Immature natural killer cell (primary cell): Measurements from ENCODE around the gene NFATC2. TPM values are rescaled to one million over a fixed set of nuclear protein-coding genes. Genes with fewer than 3 reads are reported as not detected.
A peak's percentile ranks its signal among the peaks of the same experiment; 100 is the strongest.

ENCODE experiments used
- DNase-seq, 3 donors: peaks; one replicate each; pipeline ENCODE4 v3.0.0; 2022; ENCODE audit warnings: mixed read lengths in 1 of 3
- H3K27ac Mint-ChIP-seq, 6 donors: one replicate each; pipeline ENCODE4 v1.8.0; 2020; ENCODE audit warnings: mixed read lengths in 6 of 6, mild to moderate bottlenecking in 5 of 6, inconsistent platforms in 4 of 6, moderate library complexity in 3 of 6
- H3K27me3 Mint-ChIP-seq, 3 donors: one replicate each; pipeline ENCODE4 v1.8.0; 2020 to 2021; ENCODE audit warnings: low read depth in 3 of 3, mild to moderate bottlenecking in 3 of 3, mixed read lengths in 3 of 3, moderate library complexity in 3 of 3, inconsistent platforms in 1 of 3
- H3K36me3 Mint-ChIP-seq, 3 donors: one replicate each; pipeline ENCODE4 v1.8.0; 2020; ENCODE audit warnings: mixed read lengths in 3 of 3, inconsistent platforms in 2 of 3, mild to moderate bottlenecking in 2 of 3
- H3K4me1 Mint-ChIP-seq, 2 donors: one replicate each; pipeline ENCODE4 v1.8.0; 2020; ENCODE audit warnings: inconsistent platforms in 2 of 2, mild to moderate bottlenecking in 2 of 2, mixed read lengths in 2 of 2, moderate library complexity in 1 of 2
- H3K4me3 Mint-ChIP-seq, 5 donors: one replicate each; pipeline ENCODE4 v1.8.0; 2020; ENCODE audit warnings: mild to moderate bottlenecking in 5 of 5, mixed read lengths in 5 of 5, inconsistent platforms in 3 of 5, moderate library complexity in 3 of 5
- H3K9me3 Mint-ChIP-seq, 6 donors: one replicate each; pipeline ENCODE4 v1.8.0; 2020; ENCODE audit warnings: mild to moderate bottlenecking in 6 of 6, mixed read lengths in 6 of 6, inconsistent platforms in 4 of 6, moderate library complexity in 3 of 6
- polyA plus RNA-seq, 3 donors: library from polyadenylated mRNA; unstranded; fragments of 300-500 nt; fragmentation: Illumina TruSeq; gene quantifications; one replicate each; pipeline ENCODE4 v1.2.3, GENCODE V29; 2021

Gene NFATC2
- polyA plus RNA-seq, 3 donors from 2014 or later: 14.5 to 101 (median 21.3) TPM

DNA sequence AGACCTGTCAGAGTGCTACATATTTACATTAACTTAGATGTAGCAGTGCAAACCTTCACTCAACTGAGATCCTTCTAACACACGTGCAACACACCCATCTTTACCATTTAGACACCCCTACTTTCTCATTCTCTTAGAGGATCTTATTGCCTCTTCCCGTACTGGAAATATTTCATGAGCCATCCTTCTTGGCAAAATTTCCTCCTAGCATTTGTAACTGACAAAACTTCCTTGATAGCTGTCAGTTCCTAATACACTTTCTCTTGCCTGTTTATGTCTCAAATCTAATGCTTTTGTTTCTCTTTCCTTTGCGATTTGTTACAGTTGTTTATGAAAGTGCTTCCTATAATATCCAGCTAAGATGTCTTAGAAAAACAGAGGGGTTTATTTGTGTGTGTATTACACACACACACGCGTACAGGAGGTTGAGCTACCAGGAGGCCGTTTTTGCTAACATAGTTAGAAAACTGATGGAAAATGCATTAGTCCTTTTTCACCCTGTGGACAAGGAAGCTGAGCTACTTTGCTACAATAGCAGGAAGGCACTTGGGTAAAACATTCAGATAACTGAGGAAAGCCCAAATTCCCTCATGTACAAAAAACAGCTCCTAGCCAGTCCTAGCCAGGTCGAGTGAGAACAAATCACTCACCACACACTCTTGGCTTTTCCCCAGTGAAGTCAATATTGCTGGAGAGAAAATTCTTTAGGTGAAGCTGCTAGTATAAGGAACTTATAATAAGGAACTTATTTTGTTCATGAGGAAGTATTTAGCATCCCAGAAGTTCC is 153.6 kb downstream of the NFATC2 start:
- Mint-ChIP-seq H3K4me3 (peak overlapping the region in 4 of 5 donors; percentile 14 to 66 (median 56)), H3K36me3 (peaks cover 21 to 51% (median 21%) of the 10 kb centered on the region in 3 donors), H3K27ac (peak overlapping the region; percentile 79 to 95 (median 92)), H3K4me1 (peaks cover 75 to 87% of the 10 kb centered on the region in 2 donors), H3K9me3 (no peaks in the 10 kb centered on the region), H3K27me3 (peaks cover 0 to 24% (median 18%) of the 10 kb centered on the region in 3 donors)
- no peak for DNase-seq

DNA sequence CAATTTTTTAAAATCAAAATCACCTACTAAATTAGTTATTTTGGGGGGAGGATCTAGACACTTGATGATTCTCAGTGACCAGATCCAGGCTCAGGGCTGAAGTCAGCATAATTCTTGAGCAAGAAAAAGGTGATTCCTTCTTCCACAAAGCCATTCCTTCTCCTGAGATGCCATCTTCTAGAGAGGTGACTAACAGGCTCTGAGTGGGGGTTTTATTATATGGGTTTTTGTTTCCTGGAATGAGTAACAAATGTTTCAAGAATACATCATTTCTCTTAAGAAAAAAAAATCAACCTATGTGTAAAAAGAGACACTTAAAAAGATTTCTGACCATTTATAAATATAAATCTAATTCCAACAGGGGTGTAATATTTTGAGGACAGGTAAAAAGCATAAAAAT is 154.3 kb downstream of the NFATC2 start:
- peak overlapping the region in 5 of 6 donors; percentile 39 to 83 (median 71) for H3K27ac Mint-ChIP-seq
- H3K36me3 Mint-ChIP-seq: peaks cover 21 to 57% (median 21%) of the 10 kb centered on the region in 3 donors
- peaks cover 0 to 30% (median 22%) of the 10 kb centered on the region in 3 donors for H3K27me3 Mint-ChIP-seq
- peak overlapping the region in 3 of 5 donors; percentile 21 to 41 (median 41) for H3K4me3 Mint-ChIP-seq
- H3K4me1 Mint-ChIP-seq: peaks cover 82 to 94% of the 10 kb centered on the region in 2 donors
- H3K9me3 Mint-ChIP-seq: no peaks in the 10 kb centered on the region
- no peak for DNase-seq

DNA sequence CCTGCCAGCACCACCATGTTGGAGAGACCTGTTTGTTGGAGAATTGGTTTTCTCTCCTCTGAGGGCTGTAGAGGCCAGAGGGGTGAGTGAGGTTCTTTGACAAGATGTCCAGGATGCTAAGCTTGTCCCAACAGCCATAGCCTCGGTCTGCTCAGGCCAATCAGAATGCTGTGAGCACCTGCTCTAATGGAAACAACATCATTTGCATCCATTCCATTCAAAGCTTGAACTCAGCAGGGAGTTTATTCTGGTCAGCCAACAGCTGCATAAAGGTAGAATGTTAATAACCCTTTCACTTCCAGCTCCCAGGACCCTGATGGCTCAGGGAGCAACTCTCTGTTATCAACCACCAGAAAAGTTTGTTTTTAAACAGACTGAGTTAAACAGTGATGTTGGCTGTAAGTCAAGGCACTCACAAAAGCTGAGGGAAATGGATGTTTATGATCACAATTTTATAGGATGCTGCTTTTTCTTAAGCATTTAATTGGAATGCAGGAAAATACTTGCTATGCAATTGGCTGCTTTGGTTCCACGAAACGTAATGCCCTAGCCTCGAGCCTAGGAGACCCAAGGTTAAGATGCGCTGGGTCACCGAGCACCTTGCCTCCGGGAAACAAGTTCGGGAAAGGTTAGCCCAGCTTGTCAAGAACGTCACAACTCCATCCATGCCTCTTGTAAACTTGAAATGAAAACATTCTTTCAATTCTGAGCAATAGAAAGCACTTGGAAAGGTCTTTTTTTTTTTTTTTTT is 155.2 kb downstream of the NFATC2 start:
- Mint-ChIP-seq H3K27me3 (peaks cover 0 to 30% (median 22%) of the 10 kb centered on the region in 3 donors), H3K27ac (peak overlapping the region; percentile 74 to 88 (median 84)), H3K9me3 (no peaks in the 10 kb centered on the region), H3K4me1 (peaks cover 84 to 87% of the 10 kb centered on the region in 2 donors), H3K4me3 (peak overlapping the region in 2 of 5 donors; percentile 13 to 47), H3K36me3 (peaks cover 15 to 49% (median 17%) of the 10 kb centered on the region in 3 donors)
- DNase-seq: no peak

DNA sequence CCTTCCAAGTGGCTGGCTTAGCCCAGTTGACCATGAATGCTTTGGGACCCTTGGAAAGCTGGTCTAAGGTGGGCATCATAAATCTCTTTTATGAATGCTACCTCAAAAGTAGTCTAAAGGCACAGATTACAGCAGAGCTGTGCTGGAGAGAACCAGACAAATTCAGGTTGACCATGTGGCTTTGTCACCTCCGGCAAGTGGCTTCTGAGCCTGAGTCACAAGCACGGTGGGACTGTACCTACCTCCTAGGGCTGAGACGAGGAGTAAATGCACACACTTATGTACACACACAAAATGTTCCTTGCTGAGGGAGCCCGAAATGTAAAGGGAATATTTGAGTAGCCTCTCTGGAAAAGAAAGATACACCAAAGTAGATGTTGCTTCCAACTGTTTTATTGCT is 155.9 kb downstream of the NFATC2 start:
- Mint-ChIP-seq H3K27ac (peak overlapping the region; percentile 74 to 88 (median 84)), H3K4me3 (peak overlapping the region; percentile 7 to 63 (median 47)), H3K4me1 (peaks cover 86 to 89% of the 10 kb centered on the region in 2 donors), H3K27me3 (peaks cover 0 to 30% (median 22%) of the 10 kb centered on the region in 3 donors), H3K9me3 (no peaks in the 10 kb centered on the region), H3K36me3 (peaks cover 14 to 48% (median 15%) of the 10 kb centered on the region in 3 donors)
- DNase-seq: peak; percentile 39 to 58 (median 48)

DNA sequence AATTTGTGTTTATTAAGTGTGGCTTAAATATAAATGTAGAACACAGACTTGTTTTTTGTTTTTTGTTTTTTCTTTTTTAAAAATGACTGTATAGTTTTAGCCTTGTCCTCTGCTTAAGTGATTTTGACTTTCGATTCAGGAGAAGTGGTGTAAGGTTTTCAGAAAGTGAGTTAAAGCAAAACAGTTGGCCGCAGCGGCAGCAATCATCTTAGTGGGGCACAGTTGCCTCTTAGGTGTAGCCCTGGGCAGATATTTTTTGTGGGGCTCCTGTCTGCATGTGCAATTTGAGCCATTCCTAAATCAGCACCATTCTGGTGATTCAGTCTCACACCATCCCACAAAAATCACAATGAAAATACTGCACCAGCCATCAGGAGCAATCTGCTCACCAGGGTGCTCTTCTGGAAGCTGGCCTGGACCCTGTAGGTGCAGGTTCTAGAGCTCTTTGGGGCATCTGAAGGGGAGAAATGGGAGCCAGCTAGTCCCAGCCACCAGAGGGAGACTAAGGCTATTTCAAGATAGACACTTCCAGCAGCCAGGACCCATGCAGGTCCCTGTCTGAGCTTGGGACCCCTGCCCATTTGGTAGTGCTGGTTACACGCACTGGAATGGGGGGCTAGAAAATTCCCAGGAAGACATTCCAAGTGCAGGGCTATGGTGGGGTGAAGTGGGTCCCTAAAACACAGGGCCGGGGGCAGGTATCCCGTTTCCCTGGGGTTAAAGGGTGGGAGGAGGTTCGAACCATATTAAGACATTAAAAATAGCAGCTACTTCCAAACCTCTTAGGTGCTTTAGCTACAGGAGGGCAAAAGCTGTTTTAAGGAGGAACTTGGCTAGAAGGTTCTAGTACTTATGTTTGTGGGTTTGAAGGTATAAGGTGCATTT is 156.6 kb downstream of the NFATC2 start:
- Mint-ChIP-seq H3K4me3 (peak overlapping the region in 3 of 5 donors; percentile 40 to 57 (median 50)), H3K36me3 (peaks cover 13 to 46% (median 15%) of the 10 kb centered on the region in 3 donors), H3K4me1 (peaks cover 83 to 84% of the 10 kb centered on the region in 2 donors), H3K27ac (peak overlapping the region; percentile 74 to 88 (median 84)), H3K9me3 (no peaks in the 10 kb centered on the region), H3K27me3 (peaks cover 0 to 25% (median 22%) of the 10 kb centered on the region in 3 donors)
- peak in 2 of 3 donors; percentile 25 to 44 for DNase-seq

DNA sequence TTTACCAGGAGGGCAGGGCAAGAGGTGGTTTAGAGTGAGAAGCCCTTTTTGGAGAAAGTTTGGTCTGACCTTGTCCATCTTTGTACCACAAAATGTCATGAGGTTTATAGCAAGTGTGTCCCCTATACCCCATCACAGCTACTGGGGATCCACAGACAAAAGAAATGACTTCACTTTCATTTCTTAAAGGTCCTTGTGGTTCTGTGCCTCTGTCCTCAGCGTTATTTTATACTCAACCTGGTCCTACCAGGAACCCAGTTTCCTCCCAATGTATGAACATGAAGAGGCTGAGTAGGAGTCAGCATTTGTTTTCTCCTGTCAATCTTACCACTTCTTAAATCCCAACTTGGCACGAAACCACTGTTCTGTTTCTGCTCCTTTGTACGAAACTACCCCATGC is 157.6 kb downstream of the NFATC2 start:
- Mint-ChIP-seq H3K4me3 (peak overlapping the region in 2 of 5 donors; percentile 12 to 57), H3K4me1 (peaks cover 73 to 80% of the 10 kb centered on the region in 2 donors), H3K36me3 (peaks cover 7 to 42% (median 9%) of the 10 kb centered on the region in 3 donors), H3K27ac (peak overlapping the region; percentile 63 to 88 (median 81)), H3K27me3 (peaks cover 0 to 24% (median 23%) of the 10 kb centered on the region in 3 donors), H3K9me3 (no peaks in the 10 kb centered on the region)
- no peak for DNase-seq

DNA sequence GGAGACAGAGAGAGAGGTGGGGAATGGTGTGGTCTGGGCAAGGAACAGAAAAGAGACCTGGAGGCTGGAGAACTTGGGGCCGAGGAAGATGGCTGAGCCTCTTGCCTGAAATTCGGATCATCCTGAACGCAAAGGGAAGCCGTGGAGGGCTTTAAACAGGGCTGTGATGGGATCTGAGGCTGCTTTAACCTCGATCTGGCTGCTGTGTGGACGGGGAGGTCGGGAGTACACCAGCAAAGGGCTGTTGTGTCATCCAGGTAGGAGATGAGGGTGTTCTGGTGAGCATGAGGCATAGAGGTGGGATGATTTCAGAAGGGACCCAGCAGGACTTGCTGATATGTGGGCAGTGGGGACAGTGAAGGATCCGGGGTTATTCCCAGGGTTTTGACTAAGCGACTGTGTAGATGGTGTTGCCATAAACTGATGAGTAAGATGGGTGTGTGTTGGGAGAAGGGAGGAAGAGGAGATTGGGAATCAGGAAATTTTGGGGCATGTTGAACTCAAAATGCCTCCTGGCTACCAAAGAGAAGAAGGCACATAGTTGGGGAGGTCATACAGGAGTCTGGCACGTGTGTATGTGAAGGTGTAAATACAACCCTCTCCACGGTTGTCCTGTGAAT is 158.5 kb downstream of the NFATC2 start:
- Mint-ChIP-seq H3K36me3 (peaks cover 4 to 41% (median 6%) of the 10 kb centered on the region in 3 donors), H3K27me3 (peaks cover 0 to 23% (median 21%) of the 10 kb centered on the region in 3 donors), H3K4me3 (peak overlapping the region in 1 of 5 donors; percentile 20), H3K9me3 (no peaks in the 10 kb centered on the region), H3K4me1 (peaks cover 65 to 72% of the 10 kb centered on the region in 2 donors), H3K27ac (peak overlapping the region; percentile 73 to 88 (median 81))
- DNase-seq: no peak

DNA sequence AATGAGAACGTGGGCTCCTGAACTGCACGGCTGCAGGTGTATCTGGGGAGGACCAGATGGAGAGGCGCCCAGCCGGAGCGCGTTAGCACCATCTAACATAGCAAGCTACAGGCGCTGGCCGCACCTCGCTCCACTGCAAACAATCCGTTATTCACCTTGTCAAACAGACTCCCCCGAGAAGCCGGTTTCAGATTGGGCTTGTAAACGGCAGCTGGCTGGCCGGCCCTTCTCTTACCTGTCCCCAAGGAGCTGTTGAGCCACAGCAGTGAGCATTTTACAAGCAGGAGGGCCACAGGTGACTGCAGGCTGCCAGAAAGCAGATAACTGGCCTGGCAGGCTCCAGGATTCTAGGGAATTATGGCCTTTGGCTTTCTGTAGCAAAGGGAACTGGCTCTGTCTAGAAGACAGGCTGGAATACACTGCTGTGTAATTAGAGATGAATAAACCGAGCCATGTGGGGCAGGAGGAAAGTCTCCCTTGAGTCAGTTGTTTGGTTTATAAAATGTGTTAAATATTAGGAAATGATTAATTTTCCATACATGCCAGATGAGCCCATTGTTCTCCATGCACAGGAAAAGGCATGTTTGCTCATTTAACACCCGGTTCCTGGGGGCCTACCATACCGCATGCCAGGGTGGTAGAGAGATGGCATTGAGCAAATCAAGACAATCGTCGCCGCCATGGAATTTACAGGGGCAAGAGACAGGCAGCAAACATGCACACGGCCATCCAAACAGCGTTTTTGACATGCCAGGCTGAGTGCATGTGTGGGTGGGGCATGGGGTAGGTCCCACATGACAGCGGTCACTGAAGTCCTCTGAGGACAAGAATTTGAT is 159.3 kb downstream of the NFATC2 start:
- H3K27ac Mint-ChIP-seq: peak overlapping the region in 5 of 6 donors; percentile 74 to 88 (median 83)
- peaks cover 57 to 64% of the 10 kb centered on the region in 2 donors for H3K4me1 Mint-ChIP-seq
- DNase-seq: no peak
- peaks cover 0 to 37% (median 7%) of the 10 kb centered on the region in 3 donors for H3K36me3 Mint-ChIP-seq
- no peaks in the 10 kb centered on the region for H3K9me3 Mint-ChIP-seq
- H3K27me3 Mint-ChIP-seq: peaks cover 0 to 21% (median 17%) of the 10 kb centered on the region in 3 donors
- H3K4me3 Mint-ChIP-seq: no peak overlapping the region

DNA sequence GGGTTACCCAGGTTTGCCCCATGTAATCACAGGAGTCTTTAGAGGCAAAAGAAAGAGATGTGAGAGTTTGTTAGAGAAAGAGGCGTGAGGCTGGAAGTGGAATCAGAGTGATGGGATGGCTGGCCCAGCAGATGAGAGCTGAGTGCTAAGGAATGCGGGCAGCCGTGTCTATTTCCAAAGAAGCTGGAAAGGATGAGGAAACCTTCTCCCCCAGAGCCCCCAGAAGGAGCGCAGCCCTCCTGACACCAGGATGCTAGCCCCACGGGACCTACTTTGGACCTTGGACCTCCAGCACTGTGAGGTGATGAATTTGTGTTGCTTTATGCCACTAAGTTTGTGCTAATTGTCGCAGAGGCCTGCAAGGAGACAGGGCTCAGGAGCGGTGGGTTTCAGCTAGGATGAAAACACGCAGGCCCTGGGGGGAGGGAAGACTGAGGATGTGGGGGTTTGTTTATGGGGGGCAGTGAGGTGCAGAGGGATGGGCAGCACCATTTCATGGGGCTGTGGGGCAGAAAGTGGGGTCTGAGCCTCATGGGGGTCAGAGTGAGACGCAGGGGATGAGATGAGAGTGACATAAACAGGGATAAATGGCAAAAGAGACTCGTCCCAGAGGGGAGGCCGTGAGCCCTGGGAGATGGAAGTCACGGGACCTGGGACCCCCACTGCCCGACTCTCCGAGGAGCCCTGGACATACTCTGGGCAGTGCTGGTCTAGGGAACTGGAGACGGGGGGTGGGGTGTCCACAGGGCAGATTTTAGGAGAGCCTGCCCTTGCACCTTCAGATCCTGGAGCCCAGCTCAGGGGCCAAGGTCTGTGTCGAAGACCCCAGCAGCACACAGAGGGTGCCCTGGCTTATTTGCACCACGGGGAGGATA is 160.2 kb downstream of the NFATC2 start:
- Mint-ChIP-seq H3K27me3 (peaks cover 2 to 19% (median 17%) of the 10 kb centered on the region in 3 donors), H3K4me3 (no peak overlapping the region), H3K4me1 (peaks cover 48 to 59% of the 10 kb centered on the region in 2 donors), H3K9me3 (no peaks in the 10 kb centered on the region), H3K36me3 (peaks cover 4 to 39% (median 13%) of the 10 kb centered on the region in 3 donors), H3K27ac (peak overlapping the region in 3 of 6 donors; percentile 1 to 19 (median 2))
- no peak for DNase-seq

DNA sequence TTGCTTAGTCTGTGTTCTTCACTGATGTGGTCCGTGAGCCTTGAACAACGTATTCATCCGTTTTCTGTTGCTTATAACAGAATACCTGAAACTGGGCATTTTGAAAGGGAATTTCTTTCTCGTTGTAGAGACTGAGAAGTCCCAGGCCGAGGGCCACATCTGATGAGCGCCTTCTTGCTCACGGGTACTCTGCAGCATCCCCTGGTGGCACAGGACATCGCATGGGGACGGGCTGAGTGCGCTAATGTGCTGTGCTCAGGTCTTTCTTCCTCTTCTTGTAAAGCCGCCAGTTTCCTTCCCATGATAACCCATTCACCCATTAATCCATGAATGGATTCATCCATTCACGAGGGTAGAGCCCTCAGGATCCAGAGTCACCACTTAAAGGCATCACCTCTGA is 161.0 kb downstream of the NFATC2 start:
- no peak overlapping the region for H3K4me3 Mint-ChIP-seq
- H3K36me3 Mint-ChIP-seq: peaks cover 8 to 45% (median 13%) of the 10 kb centered on the region in 3 donors
- peaks cover 2 to 19% (median 17%) of the 10 kb centered on the region in 3 donors for H3K27me3 Mint-ChIP-seq
- peaks cover 40 to 51% of the 10 kb centered on the region in 2 donors for H3K4me1 Mint-ChIP-seq
- H3K9me3 Mint-ChIP-seq: no peaks in the 10 kb centered on the region
- peak overlapping the region in 1 of 6 donors; percentile 2 for H3K27ac Mint-ChIP-seq
- DNase-seq: no peak
